Kidney (tissue), 14 donors: ENCODE measurements around the gene PABPC1L2B. TPM values are rescaled to one million over a fixed set of nuclear protein-coding genes. Genes with fewer than 3 reads are reported as not detected.
"Not testable (repeated sequence)": the region's sequence is repeated elsewhere in the genome, so short reads cannot be mapped to it uniquely, and the experiment has no call there.

ENCODE experiments used
- DNase-seq, 5 donors: peaks; one replicate each; pipeline ENCODE4 v3.0.0-alpha.2; 2013 to 2020
- FAIRE-seq: peaks from 2 replicates; lab custom pipeline; 2012; peaks lifted over from hg19 to GRCh38; lab: Jason Lieb, UNC
- H3K27ac ChIP-seq, 2 donors: one replicate each; pipeline ENCODE4 v1.7.0; 2013; ENCODE audit warnings: low read depth in 2 of 2, low read length in 2 of 2, inconsistent platforms in 1 of 2
- H3K27me3 ChIP-seq: one replicate; pipeline ENCODE4 v1.7.1; 2013; ENCODE audit warnings: low read length, inconsistent platforms; ENCODE audit not compliant: control insufficient read depth, insufficient read depth
- H3K36me3 ChIP-seq, 3 donors: one replicate each; pipeline versions ENCODE4 v1.7.0 to v1.7.1; 2013; ENCODE audit warnings: low read length in 3 of 3, control low read depth in 1 of 3, inconsistent platforms in 1 of 3; ENCODE audit not compliant: insufficient read depth in 3 of 3, control insufficient read depth in 2 of 3
- H3K4me1 ChIP-seq, 3 donors: one replicate each; pipeline versions ENCODE4 v1.7.0 to v1.7.1; 2013; ENCODE audit warnings: low read length in 3 of 3, inconsistent platforms in 1 of 3, low read depth in 1 of 3; ENCODE audit not compliant: control insufficient read depth in 2 of 3, insufficient read depth in 2 of 3
- H3K4me3 ChIP-seq, 3 donors: one replicate each; pipeline versions ENCODE4 v1.7.0 to v1.8.1; 2013; ENCODE audit warnings: low read length in 3 of 3, control low read depth in 1 of 3, inconsistent platforms in 1 of 3
- H3K9ac ChIP-seq, 3 donors: one replicate each; pipeline versions ENCODE4 v1.7.0 to v1.7.1; 2013; ENCODE audit warnings: low read length in 3 of 3, control low read depth in 1 of 3, inconsistent platforms in 1 of 3
- H3K9me3 ChIP-seq, 3 donors: one replicate each; pipeline versions ENCODE4 v1.7.0 to v1.7.1; 2013; ENCODE audit warnings: low read length in 3 of 3, control low read depth in 1 of 3, inconsistent platforms in 1 of 3; ENCODE audit not compliant: control insufficient read depth in 2 of 3, insufficient read depth in 1 of 3
- CTCF ChIP-seq: IDR thresholded peaks from 3 replicates; pipeline ENCODE4 v1.5.1; 2012; ENCODE audit warnings: mild to moderate bottlenecking, moderate library complexity, borderline replicate concordance; ENCODE audit not compliant: insufficient read depth; ENCODE audit errors: extremely low read depth
- intact Hi-C: fragments of 100-400 bp; cut with DNase I; formaldehyde crosslinking; loops from one replicate; pipeline ENCODE4 v1.11.1; 2022
- polyA plus RNA-seq: library from polyadenylated mRNA; stranded (reverse); fragments of 350-450 nt; fragmentation: Illumina TruSeq; extraction: RNeasy Lipid Tissue Mini Kit (QIAGEN cat#74804); gene quantifications from one replicate; pipeline ENCODE4 v1.2.3, GENCODE V29; 2014; ENCODE audit warnings: low read depth, low replicate concordance; ENCODE audit not compliant: insufficient read depth
- total RNA-seq: library from RNA; stranded (reverse); fragmentation: NEBNext Ultra II Directional; extraction: Animal tissue kit (Norgen Biotek cat#: 25700); gene quantifications from one replicate; pipeline ENCODE4 v1.2.1, GENCODE V29; 2021
- donor health status: control.
- donor health status: control.
- donor health status: control.
- donor health status: control.
- donor health status: control.
- donor health status: DM: yes; HTN: yes; CAD: no.
- donor health status: Normal renal cell carcinoma (clear cell type).

PABPC1L2B gene
- total and polyA plus RNA-seq, 2 donors from 2014 or later = not detected

- intact Hi-C loops = no loop called here
- H3K9me3 ChIP-seq = peaks cover 0 to 2% (median 0%) of the 10 kb centered on the region in 3 donors
- no peak overlapping the region for H3K4me3 ChIP-seq
- no peaks in the 10 kb centered on the region for H3K36me3 ChIP-seq
- H3K27ac ChIP-seq = no peak overlapping the region
- FAIRE-seq (no peak), DNase-seq (peak in 1 of 5 donors; percentile 59)
- H3K9ac ChIP-seq = no peak overlapping the region
- no peaks in the 10 kb centered on the region for H3K27me3 ChIP-seq
- no peak for TF ChIP-seq CTCF
- no peaks in the 10 kb centered on the region for H3K4me1 ChIP-seq
Measured at GRCh38 chrX:73021361-73022092, 18.8 kb downstream of the PABPC1L2B start.

- H3K9me3 ChIP-seq, intact Hi-C loops, H3K9ac ChIP-seq, DNase-seq, H3K36me3 ChIP-seq, H3K27ac ChIP-seq, H3K4me1 ChIP-seq, FAIRE-seq, H3K4me3 ChIP-seq, H3K27me3 ChIP-seq: not testable (repeated sequence)
Measured at GRCh38 chrX:73022093-73022445, 19.3 kb downstream of the PABPC1L2B start.

- DNase-seq (no peak), FAIRE-seq (no peak)
- intact Hi-C loops = no loop called here
- H3K27me3 ChIP-seq = no peaks in the 10 kb centered on the region
- no peak overlapping the region for H3K4me3 ChIP-seq
- H3K4me1 ChIP-seq = no peaks in the 10 kb centered on the region
- H3K36me3 ChIP-seq = no peaks in the 10 kb centered on the region
- no peak overlapping the region for H3K9ac ChIP-seq
- H3K27ac ChIP-seq = no peak overlapping the region
- peaks cover 0 to 2% (median 0%) of the 10 kb centered on the region in 3 donors for H3K9me3 ChIP-seq
- no peak for TF ChIP-seq CTCF
Measured at GRCh38 chrX:73028876-73029275, 26.1 kb downstream of the PABPC1L2B start.

Other genes starting within 250 kb of the PABPC1L2B start
- gene DMRTC1B, start 226.0 kb upstream of the PABPC1L2B start, total RNA-seq = 2.0 TPM
- gene DMRTC1B, start 226.0 kb upstream of the PABPC1L2B start, polyA plus RNA-seq = 3.9 TPM
- gene FAM236B, start 220.3 kb upstream of the PABPC1L2B start, total RNA-seq = not detected
- gene FAM236B, start 220.3 kb upstream of the PABPC1L2B start, polyA plus RNA-seq = not detected
- gene FAM236D, start 194.7 kb upstream of the PABPC1L2B start, total RNA-seq = not detected
- not detected for gene FAM236D, start 194.7 kb upstream of the PABPC1L2B start, polyA plus RNA-seq
- gene FAM236C, start 90.3 kb upstream of the PABPC1L2B start, total RNA-seq = not detected
- gene FAM236C, start 90.3 kb upstream of the PABPC1L2B start, polyA plus RNA-seq = not detected
- gene FAM236A, start 64.7 kb upstream of the PABPC1L2B start, total RNA-seq = not detected
- gene FAM236A, start 64.7 kb upstream of the PABPC1L2B start, polyA plus RNA-seq = not detected
- gene DMRTC1, start 59.1 kb upstream of the PABPC1L2B start, total RNA-seq = 0.41 TPM
- gene DMRTC1, start 59.1 kb upstream of the PABPC1L2B start, polyA plus RNA-seq = not detected
- not detected for gene PABPC1L2A, start 76.6 kb downstream of the PABPC1L2B start, total RNA-seq
- not detected for gene PABPC1L2A, start 76.6 kb downstream of the PABPC1L2B start, polyA plus RNA-seq
- 9.8 TPM for gene NAP1L2, start 211.9 kb downstream of the PABPC1L2B start, total RNA-seq
- 11.0 TPM for gene NAP1L2, start 211.9 kb downstream of the PABPC1L2B start, polyA plus RNA-seq